Stimulated activated CD8-positive, alpha-beta memory T cell treated with anti-CD3 and anti-CD28 coated beads, Interleukin-4, amount 100 ng/mL, for 24 hours (primary cell): ENCODE measurements around the gene BCAP31.
"Not testable (repeated sequence)": the region's sequence is repeated elsewhere in the genome, so short reads cannot be mapped to it uniquely, and the experiment has no call there.

Source experiments
- DNase-seq: peaks from one replicate; pipeline ENCODE4 v3.0.0-alpha.2; 2020; ENCODE audit warnings: low read depth

The BCAP31 gene

DNA sequence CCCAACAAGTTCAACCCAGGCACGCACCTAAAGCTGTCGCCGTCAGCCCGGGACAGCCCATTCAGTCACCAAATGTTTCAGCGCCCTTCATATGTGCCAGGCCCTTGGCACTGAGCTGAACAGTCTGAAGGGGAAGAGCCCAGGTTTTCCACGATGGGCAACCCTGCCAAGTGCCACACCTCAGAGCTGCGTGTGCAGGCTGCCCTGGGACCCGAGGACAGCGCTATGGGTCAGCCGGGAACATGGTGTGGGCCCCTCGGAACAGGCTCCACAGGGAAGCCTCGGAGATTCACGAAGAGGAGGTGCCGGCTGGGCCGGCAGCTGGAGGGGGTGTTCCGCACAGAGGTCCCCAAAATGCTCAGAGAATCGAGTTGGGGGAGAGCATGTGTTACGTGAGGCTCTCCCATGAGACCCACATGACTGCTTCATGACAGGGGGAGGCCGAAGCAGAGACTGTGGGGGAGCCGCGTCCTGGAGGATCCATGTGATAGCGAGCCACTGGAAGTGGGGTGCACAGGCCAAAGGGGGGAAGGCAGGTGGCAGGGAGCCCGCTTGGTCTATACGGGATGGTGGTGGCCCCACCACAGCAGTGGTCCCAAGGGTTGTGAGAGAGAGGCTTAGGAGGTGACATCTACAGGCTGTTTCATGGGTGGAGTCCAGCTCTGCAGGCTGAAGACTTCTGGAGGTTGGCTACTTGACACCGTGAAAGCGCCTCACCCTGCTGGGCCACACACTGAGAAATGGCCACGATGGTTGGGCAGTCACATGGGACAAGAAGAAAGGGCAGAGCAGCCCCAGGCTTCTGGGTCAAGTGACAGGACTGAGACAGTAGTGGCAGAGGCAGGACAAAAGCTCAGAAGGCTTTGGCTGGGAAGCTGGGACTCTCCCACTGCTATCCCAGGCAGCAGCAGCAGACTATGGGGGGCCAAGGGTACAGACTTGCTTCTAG is 14.2 kb downstream of the BCAP31 start:
- no peak for DNase-seq

DNA sequence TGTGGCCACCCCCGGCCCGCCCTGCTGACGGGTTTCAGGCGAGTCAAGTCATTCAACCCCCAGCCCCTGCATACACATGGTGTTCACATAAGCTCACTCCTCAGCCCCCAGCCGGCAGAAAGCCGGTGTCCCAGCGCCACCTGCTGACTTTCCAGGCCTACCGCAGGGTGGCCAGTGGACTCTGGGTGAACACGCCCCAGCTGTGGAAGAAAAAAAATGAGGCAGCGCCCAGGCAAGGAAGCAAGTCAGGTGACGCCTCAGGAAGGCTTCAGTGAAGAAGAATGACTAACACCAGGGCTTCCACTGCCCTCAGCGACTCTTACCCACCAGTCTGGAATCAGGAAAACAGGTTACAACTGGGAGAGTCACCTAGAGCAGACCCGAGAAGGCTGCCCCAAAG is 15.8 kb downstream of the BCAP31 start:
- DNase-seq = no peak

DNA sequence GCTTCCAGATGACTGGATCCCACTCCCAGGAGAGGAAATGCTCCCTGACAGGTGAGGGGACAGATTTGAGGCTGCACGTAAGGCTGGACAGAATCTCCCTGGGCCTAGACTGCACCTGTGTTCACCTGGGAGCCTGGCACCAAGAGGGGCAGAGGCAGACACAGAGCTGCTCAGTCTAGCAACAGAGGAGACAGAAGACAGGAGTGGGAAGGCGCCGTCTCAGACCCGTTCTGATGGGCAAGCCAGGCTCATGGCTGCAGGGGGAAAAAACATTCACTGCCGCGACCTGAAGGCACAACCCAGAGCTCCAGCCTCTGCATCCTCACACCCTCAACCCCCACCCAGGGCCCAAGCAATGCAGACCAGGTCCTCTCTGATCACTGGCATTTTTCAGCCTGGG is 16.8 kb downstream of the BCAP31 start:
- DNase-seq = no peak

DNA sequence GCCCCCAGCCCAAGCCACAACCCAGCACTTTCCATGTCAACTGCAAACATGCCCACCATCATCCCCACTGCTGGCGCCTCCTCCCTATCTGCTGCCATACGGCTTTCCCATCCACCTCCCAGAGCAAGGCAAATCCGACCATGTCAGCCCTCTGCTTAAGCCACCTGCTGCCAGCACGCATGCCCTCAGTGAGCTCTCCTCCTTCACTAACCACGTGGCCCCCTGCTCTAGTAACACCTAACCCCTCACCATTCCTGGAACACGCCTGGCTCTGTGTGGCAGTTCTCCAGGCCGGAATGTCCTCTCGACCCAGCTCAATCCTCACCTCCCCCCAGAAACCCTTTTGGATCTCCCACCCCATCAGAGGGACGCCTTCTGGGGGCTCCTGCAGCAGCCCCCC is 17.4 kb downstream of the BCAP31 start:
- no peak for DNase-seq

DNA sequence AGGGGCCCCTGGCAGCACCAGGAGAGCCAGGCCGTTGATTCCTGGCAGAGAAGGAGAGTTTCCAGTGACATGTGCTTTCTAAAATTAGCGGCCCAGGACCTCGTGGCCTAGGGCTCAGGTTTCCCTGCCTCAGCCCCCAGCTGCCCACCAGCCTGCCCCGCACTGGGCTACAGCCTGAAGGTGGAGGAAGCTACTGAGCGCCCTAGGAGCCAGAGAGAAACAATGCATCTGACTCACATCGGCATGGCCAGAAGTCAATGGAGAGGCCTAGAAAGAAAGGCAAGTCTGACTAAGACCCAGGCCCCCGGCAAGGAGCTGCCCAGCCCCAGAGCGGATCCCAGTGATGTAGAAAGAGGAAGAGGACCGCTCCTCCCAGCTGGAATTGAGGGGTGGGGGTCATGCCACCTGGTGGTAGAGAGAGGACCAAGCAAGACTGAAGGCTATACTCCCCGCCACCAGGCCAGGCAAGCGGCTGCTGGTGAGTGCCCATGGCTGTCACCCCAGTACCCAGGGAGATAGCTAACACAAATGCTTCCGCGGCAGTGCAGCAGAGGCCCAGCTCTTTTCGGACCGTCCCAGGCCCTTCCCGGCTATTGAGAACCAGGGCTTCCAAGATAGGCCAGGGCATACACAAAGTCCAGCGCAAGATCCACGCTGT is 18.7 kb downstream of the BCAP31 start:
- not testable (repeated sequence) for DNase-seq

DNA sequence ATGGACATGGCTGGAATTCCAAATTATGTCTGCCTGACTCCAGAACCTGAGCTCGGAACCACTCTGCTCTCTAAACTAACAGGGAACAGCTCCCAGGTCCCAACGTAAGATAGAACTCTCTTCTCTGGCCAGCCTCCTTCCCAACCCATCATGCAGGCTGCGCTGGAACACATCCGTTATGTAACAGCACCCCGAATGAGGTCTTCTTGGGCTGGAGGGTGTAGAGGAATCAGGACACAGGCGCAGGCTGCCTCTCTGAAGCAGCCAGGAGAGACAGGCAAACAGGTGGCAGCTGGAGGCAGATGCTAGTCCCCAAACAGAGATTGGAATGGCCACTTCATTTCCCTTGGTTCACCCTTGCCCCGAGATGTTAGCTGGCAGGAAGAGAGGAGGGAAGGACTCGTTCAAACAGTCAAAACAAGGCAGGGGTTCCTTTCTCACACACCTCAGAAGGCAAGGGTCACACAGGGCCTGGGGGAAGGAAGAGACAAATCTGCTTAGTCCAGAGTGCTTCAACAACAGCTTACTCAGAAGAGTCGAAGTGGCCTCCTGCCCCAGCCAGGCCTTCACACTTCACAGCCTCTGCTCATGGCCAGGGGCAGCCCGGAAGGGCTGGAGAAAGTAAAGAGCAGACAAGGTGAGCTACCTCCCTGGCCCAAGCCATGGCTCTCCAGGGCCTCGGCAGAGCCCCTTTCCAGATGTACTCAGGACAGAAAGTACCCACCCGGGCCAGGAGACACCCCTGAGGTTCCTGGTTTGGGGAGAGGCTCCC is 19.4 kb downstream of the BCAP31 start:
- not testable (repeated sequence) for DNase-seq

DNA sequence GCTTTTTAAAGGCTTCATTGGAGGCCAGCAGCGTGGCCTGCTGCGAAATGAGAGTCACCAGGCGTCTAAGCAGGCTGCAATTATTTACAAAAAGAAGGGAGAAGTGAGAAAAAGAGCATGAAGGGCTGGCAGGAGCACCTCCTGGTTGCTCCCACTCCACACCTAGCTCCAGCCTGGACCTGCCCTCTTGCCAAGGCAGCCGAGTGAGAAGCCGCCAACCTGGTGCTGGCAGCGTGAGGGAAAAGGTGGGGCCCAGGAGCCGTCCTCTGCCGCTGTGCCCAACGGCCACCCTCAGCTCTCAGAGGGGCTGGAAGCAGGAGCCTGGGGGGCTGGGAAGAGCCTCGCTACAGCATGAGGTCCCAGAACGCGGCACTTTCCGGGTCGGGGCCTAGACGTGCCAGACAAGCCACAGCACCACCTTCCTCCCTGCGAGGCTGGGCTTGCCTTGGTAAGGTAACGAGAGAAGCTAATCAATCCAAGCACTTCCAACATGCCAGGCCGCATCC is 20.1 kb downstream of the BCAP31 start:
- DNase-seq = no peak

DNA sequence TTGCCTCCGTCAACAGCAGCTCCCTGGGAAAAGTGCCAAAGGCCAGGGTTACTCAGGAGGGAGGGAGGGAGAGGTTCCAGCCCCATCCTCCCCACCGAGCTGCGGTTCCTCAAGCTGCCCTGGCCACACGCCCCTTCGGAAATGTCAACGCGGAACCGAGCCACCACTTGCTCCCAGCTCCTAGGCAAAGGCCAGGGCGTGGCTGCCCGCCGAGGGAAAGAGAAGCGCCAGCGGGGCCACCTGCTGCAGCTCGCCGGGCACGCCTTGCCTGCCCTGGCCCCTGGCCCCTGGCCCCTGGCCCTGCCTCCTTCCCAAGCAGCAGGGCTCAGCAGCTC is 21.2 kb downstream of the BCAP31 start:
- DNase-seq = no peak

DNA sequence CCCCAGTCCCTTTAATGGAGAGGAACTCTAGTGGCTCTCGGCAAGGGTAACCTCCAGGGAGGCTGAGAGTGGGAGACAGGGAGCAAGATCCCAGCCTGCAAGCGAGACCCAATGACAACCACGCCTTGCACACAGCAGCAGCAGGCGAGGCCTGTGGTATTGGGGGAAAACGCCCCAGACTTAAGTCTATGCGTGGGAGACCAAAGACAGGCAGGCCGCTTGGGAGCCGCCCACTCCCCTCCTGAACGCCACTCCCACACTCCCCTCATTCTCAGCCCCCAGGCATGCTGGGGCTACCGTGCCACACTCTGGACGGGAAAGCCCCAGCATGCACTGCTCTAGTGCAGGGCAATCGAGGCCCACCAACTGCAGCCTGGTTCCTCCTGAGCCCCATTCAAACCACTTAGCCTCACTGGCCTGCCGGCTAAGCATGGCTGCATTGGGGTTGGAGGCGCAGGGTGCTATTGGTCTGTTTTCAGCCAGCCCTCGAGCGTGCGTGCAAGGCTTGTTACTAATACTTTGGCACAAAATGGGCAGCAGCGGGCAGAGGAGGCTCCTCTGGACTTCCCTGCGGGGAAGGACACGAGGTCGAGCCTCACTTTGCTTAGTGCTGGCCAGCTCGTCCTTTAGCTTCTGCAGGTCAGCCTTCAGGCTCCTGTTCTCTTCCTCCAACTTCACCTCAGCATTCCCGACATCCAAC is 21.7 kb downstream of the BCAP31 start:
- DNase-seq = no peak

DNA sequence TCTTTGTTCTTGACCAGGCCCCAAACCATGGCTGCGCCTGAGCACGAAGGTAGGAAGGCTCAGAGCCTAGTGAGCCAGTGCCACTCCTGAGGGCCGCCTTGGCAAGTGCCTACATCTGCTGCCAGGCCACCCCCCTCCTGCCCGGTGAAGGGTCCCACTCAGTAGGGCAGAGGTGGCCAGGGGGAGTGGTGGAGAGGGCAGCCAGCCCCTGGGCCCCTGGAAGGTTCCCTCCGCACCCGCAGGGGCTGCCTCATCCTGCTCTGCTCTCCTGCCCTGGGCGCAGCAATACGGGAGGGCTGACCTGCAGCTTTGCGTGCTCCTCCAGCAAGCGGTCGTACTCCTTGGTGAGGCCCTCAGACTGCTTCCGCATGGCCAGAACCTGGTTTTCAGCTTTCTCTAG is 22.5 kb downstream of the BCAP31 start:
- DNase-seq = no peak

DNA sequence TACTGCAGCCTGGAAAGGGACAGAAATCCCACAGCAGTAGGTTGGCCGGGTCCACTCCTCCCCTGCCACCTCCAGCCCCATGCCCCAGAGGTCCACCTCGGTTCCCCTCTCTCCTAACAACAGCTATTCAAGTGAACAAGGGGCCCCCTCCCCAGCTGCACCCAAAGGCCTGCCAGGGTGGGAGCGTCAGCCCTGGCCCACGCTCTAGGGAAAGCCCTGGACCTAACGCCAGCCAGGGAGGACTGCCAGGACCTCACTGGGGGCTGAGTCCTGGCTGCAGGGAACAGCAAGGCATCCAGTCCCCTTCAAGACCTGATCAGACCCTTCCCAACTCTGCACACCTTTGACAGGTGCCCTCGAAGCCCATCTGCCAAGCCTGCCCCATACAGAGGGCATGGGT is 23.2 kb downstream of the BCAP31 start:
- no peak for DNase-seq

DNA sequence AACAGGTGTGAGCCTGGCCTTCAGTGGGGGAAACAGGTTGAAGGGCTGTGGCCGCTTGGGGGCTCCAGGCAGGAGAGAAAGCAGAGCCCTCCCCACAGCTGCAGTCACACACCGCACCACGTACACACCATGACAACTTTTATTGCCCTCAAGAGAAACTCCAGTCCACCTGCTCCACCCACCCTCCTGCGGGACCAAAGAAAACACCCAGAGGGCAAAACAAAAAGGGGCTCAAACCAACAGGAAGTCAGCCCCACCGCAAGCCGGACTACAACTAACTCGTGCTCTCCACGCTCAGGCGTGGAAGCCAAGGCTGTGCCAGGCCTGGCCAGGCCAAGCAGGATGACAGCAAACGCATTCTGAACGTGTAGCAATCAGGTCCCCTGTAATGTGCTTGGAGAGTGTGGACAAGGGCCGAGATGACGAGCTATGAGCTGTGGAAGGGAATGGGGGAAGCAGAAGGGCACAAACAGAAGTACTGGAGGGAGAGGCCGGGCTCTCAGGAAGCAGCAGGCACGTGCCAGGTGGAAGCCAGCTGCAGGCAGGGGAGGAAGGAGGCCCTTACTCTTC is 23.7 kb downstream of the BCAP31 start:
- no peak for DNase-seq

DNA sequence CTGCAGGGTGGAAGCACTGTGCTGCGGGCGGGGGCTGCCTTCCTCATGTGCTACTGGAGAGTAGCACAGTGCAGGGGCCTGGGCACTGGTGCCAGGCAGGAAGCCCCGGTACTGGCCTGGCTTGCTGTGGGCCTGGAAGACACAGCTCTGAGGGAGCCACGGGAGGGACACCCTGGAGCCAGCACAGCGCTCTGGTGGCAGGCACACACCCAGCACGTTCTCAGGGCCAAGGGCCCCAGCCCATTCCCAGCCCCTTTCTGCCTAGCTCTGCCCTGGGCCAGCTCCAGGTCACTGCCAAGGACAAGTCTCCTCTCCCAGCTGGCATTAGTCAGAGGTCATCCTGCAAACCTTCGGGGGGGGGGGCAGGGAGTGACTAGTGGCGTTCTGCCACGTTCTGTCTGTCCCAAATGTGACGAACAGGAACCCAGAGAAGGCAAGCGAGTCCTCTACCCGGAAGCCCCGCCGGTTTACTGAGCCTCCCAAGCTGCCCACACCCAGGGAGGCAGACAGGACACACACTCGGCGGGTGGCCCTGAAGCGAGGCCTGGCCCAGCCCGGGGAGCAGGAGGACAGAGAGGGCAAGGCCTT is 24.3 kb downstream of the BCAP31 start:
- not testable (repeated sequence) for DNase-seq

DNA sequence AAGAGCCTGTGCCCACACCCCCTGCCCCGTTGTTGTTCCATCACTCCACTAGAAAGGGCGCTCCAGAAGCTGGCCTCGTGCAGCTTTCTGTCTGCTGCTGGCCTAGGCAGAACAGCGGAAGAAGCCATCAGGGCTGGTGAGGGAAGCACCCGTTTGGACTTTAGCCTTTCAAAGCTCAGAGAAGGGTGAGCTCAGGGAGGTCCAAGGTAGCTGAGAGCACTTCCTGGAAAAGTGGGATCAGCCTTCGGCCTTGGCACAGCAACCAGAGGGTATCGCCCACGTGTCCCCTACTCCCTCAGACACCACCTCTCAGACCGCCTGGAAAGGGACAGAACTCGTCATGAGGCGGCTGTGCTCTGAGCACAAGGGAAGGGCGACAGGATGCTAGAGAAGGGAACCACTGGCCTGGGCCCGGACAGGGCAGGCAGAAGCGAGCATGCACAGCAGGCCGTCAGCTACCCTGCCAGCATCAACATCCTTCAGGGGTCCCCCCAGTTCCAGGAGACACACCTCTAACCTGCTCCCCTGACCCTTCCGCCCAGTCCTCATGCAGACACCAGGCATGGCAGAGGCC is 24.9 kb downstream of the BCAP31 start:
- not testable (repeated sequence) for DNase-seq

DNA sequence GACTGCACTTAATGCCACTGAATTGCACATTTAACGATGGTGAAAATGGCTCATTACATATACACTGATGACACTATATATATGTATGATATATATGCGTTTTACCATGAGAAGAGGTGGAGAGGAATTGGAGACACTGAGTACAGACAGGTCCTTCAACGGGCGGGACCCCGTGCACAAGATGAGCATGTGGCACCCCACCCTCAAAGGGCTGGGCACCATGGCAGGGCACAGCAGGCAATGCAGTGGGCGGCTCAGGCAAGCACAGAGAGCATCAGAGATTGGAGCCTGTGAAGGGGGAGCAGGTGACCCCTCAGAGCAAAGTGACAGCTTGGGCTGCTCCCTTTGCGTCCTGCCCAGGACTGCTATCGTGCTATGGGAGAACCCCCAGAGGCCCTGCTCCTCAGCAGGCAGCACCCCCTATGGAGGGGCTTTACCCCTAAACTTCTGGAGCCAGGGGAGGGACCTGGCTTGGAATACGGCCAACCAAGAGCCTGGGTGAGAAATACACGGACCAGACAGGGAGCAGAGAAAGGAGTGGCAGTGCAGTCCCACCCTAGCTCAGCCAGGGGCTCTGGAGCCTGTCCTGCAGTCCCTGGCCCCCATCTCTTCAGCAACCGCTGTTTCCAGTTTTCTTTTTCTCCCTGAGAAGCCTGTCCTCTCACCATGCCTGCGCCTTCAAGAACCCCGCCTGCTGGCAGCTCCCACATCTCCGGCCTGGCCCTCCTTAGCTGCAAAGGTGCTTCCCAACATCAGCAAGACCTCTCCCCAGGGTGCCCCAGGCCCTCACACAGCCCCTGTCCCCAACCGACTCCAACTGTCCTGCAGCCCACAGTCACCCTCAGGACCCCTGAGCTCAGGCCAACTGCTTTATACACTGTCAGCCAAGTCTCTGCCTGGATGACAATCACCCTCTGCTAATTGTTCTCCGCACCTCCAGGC is 26.0 kb downstream of the BCAP31 start:
- DNase-seq = no peak

DNA sequence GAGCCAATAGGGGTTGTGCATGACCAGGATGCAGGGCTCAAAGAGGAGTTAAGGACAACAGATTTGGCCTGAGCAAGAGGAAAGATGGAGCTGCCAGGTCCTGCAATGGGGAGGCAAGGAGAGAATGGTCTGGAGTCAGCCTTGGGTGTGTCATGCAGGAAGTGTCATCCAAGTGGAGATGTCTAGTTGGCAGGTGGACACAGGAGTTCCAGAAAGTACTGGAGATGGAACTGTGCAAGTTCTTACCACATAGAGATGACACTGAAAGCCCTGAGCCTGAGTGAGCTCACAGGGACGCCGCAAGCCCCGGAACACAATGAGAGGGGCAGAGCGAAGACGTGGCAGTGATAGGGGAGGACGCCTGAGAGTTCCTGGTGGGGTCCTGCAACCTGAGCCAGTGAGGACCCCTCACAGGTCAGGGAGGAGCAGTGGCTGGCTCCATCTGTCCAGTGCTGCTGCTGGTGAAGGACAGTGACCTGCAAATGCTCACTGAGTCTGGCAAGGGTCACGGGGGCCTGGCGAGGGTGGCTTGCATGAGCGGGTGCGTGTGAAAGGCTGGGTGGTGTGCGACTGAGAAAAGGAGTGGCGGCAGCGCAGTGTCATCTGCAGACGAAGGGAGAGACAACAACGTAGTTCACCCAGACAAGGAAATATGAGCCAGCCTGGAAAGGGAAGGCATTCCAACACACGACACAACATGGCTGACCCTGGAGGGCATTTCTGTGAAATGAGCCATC is 27.0 kb downstream of the BCAP31 start:
- DNase-seq = not testable (repeated sequence)

DNA sequence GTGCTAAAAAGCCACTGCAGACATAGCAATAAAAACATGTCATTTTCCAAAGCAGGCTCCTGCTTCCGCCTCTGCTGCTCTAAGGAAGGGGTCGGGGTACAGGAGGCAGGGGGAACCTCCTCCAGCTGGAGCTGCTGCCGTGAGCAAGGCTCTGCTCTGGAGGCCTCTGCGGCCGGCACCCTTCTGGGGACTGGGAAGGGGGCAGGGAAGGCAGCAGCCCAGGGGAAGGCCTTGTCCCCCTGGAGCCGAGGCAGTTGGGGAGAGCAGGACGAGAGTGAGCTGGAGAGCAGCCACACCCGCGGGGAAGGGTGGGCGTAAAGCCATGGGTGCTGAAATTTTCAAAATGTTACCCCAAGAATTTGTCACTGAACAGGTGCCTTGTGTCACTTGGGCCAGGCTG is 27.6 kb downstream of the BCAP31 start:
- DNase-seq = not testable (repeated sequence)

DNA sequence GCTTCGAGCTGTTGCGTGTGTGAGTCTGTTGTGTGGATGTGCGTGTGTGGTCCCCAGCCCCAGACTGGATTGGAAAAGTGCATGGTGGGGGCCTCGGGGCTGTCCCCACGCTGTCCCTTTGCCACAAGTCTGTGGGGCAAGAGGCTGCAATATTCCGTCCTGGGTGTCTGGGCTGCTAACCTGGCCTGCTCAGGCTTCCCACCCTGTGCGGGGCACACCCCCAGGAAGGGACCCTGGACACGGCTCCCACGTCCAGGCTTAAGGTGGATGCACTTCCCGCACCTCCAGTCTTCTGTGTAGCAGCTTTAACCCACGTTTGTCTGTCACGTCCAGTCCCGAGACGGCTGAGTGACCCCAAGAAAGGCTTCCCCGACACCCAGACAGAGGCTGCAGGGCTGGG is 28.1 kb downstream of the BCAP31 start:
- no peak for DNase-seq

DNA sequence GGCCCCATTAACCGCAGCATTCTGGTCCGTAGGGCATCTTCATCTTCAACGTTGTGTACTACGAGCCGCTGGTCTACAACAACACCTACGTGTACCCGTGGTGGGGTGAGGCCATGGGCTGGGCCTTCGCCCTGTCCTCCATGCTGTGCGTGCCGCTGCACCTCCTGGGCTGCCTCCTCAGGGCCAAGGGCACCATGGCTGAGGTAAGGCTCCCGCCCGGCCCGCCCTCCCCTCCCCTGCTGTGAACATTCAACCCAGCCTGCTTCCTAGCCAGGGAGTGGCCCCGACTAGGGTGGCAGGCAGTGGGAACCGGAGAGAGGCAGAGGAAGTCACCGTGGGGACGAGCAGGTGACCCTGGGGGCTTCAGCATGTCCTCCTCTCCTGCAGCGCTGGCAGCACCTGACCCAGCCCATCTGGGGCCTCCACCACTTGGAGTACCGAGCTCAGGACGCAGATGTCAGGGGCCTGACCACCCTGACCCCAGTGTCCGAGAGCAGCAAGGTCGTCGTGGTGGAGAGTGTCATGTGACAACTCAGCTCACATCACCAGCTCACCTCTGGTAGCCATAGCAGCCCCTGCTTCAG is 29.4 kb downstream of the BCAP31 start:
- DNase-seq = no peak
